ENCODE data around the gene KIRREL1.

The KIRREL1 gene

DNA sequence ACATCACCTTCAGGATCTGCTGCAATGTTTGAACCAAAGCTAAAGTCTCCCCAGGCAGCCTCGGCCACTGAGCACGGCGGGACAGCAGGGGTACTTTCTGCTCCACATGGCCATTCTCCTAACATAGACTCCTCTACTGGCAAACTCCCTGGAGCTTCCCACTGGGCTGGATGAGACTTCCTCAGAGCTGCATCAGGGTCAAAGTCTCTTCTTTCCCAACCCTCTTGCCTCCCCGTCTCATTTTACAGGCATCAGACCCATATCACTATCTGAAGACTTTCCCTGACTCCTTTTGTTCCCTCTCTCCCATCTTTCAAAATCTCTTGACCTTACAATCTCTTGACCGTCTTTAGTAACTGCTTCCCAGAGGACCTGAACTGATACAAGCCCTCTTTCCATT, 42.2 kb upstream of the KIRREL1 start:
- Histone ChIP-seq H3K9me3 (ENCODE audit: control insufficient read depth, low read length) (no peaks in the 10 kb centered on the region), H3K27ac (no peak overlapping the region), H3K4me3 (ENCODE audit: low read depth, low read length) (no peak overlapping the region), H3K9ac (no peak overlapping the region), H3K36me3 (ENCODE audit: control insufficient read depth, insufficient read depth, low read length) (no peaks in the 10 kb centered on the region), H2AFZ (no peak overlapping the region), H3K79me2 (no peaks in the 10 kb centered on the region), H3K4me2 (ENCODE audit: low read length) (no peak overlapping the region), H3K4me1 (no peaks in the 10 kb centered on the region), H3K27me3 (ENCODE audit: control insufficient read depth, insufficient read depth, low read length) (no peaks in the 10 kb centered on the region)
- TF ChIP-seq, protein P1, sequence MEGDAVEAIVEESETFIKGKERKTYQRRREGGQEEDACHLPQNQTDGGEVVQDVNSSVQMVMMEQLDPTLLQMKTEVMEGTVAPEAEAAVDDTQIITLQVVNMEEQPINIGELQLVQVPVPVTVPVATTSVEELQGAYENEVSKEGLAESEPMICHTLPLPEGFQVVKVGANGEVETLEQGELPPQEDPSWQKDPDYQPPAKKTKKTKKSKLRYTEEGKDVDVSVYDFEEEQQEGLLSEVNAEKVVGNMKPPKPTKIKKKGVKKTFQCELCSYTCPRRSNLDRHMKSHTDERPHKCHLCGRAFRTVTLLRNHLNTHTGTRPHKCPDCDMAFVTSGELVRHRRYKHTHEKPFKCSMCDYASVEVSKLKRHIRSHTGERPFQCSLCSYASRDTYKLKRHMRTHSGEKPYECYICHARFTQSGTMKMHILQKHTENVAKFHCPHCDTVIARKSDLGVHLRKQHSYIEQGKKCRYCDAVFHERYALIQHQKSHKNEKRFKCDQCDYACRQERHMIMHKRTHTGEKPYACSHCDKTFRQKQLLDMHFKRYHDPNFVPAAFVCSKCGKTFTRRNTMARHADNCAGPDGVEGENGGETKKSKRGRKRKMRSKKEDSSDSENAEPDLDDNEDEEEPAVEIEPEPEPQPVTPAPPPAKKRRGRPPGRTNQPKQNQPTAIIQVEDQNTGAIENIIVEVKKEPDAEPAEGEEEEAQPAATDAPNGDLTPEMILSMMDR (IDR thresholded peaks at IDR 0.05): no peak

DNA sequence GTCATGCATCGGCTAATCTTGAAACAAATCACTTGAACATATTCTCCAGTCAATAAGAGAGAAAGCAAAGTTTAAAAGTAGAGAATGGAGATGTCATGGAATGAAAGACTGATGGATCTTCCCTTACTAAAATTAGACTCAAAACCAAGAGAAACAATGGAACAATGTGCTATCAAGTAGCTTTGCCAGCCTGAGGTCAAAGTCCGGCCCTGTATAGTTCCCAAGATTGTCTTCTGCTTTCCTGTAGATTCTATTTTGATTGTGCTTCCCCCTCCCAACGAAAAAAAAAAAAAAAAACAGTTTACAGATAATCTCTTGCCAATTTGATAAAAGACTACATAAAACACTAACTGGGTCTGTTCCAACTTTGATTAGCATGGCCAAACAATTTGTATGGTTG, 40.8 kb upstream of the KIRREL1 start:
- Histone ChIP-seq H3K27me3 (ENCODE audit: control insufficient read depth, insufficient read depth, low read length) (no peaks in the 10 kb centered on the region), H3K9ac (no peak overlapping the region), H2AFZ (no peak overlapping the region), H3K27ac (no peak overlapping the region), H3K79me2 (no peaks in the 10 kb centered on the region), H3K4me2 (ENCODE audit: low read length) (no peak overlapping the region), H3K4me1 (no peaks in the 10 kb centered on the region), H3K9me3 (ENCODE audit: control insufficient read depth, low read length) (no peaks in the 10 kb centered on the region), H3K4me3 (ENCODE audit: low read depth, low read length) (no peak overlapping the region), H3K36me3 (ENCODE audit: control insufficient read depth, insufficient read depth, low read length) (no peaks in the 10 kb centered on the region)
- TF ChIP-seq, protein P1 (IDR thresholded peaks at IDR 0.05): no peak

DNA sequence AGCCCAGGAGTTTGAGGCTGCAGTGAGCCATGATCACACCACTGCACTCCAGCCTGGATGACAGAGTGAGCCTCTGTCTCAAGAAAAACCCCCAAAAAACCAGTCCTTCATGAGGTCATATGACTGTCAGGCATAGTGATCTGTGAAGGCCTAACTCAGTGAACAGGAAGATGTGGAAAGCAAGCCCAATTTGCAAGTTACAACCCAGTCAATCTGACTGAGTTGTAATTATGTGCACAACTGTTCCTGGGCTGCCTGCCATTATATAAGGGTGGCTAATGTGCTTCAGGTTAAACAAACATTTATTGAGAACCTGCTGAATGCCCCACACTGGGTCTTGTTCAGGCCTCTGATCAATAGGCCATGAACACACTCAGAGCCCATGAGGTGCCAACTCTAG, 38.2 kb upstream of the KIRREL1 start:
- TF ChIP-seq, protein P1 (IDR thresholded peaks at IDR 0.05): no peak
- Histone ChIP-seq H3K79me2 (no peaks in the 10 kb centered on the region), H3K9ac (no peak overlapping the region), H3K9me3 (ENCODE audit: control insufficient read depth, low read length) (no peaks in the 10 kb centered on the region), H3K36me3 (ENCODE audit: control insufficient read depth, insufficient read depth, low read length) (no peaks in the 10 kb centered on the region), H3K4me1 (no peaks in the 10 kb centered on the region), H3K4me3 (ENCODE audit: low read depth, low read length) (no peak overlapping the region), H3K27ac (no peak overlapping the region), H3K27me3 (ENCODE audit: control insufficient read depth, insufficient read depth, low read length) (no peaks in the 10 kb centered on the region), H2AFZ (no peak overlapping the region), H3K4me2 (ENCODE audit: low read length) (no peak overlapping the region)

DNA sequence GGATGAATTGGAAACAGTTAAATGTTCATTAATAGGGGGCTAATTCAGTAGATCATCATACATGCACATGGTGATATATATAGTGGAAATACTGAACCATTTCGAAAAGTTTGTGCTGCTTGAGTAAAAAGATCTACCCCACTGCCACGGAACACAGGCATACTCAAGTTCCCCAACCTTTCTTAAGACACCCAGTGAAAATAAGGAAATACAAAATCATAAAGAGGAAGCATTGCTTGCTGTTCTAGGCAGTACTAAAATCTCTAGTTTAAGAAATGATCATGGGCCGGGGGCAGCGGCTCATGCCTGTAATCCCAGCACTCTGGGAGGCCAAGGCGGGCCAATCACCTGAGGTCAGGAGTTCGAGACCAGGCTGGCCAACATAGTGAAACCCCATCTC, 37.6 kb upstream of the KIRREL1 start:
- H2AFZ ChIP-seq: no peak overlapping the region
- no peak overlapping the region for H3K4me3 ChIP-seq (ENCODE audit: low read depth, low read length)
- H3K36me3 ChIP-seq (ENCODE audit: control insufficient read depth, insufficient read depth, low read length): no peaks in the 10 kb centered on the region
- no peaks in the 10 kb centered on the region for H3K79me2 ChIP-seq
- no peaks in the 10 kb centered on the region for H3K27me3 ChIP-seq (ENCODE audit: control insufficient read depth, insufficient read depth, low read length)
- TF ChIP-seq, protein P1 (IDR thresholded peaks at IDR 0.05): no peak
- H3K27ac ChIP-seq: no peak overlapping the region
- H3K4me2 ChIP-seq (ENCODE audit: low read length): no peak overlapping the region
- no peaks in the 10 kb centered on the region for H3K9me3 ChIP-seq (ENCODE audit: control insufficient read depth, low read length)
- no peak overlapping the region for H3K9ac ChIP-seq
- H3K4me1 ChIP-seq: no peaks in the 10 kb centered on the region

DNA sequence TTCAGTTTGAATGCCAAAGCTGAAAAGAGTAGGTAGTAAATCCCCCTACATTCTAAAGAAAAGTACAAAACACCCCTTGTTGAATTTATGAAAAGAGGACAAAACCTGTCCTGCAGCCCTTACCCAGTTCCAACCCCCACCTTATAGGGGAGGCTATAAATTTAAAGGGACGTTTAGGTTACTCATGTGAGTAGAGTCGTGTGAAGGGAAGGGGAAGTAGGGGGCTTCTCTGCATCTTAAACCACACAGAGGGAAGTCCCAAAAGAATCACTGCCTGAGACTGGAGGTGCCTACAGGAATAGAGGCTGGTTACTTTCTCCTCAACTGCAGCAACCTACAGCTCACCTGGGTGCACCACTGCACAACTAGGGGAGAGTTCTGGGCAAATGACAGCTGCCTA, 36.7 kb upstream of the KIRREL1 start:
- Histone ChIP-seq H3K4me1 (no peaks in the 10 kb centered on the region), H3K9me3 (ENCODE audit: control insufficient read depth, low read length) (no peaks in the 10 kb centered on the region), H3K4me2 (ENCODE audit: low read length) (no peak overlapping the region), H3K9ac (no peak overlapping the region), H3K27me3 (ENCODE audit: control insufficient read depth, insufficient read depth, low read length) (no peaks in the 10 kb centered on the region), H3K36me3 (ENCODE audit: control insufficient read depth, insufficient read depth, low read length) (no peaks in the 10 kb centered on the region), H3K4me3 (ENCODE audit: low read depth, low read length) (no peak overlapping the region), H2AFZ (no peak overlapping the region), H3K79me2 (no peaks in the 10 kb centered on the region), H3K27ac (no peak overlapping the region)
- TF ChIP-seq, protein P1 (IDR thresholded peaks at IDR 0.05): no peak

Data from parathyroid adenoma (tissue), 2 donors.